GM12878 (cell line): ENCODE measurements around the gene PDE11A. TPM values are rescaled to one million over a fixed set of nuclear protein-coding genes. Genes with fewer than 3 reads are reported as not detected.

Experiments used
- ATAC-seq: fragments of 200-7000 bp; cut with Tn5 transposase; 3 replicates; pipeline ENCODE4 v1.9.1; 2020; ENCODE audit warnings: mild to moderate bottlenecking, moderate library complexity
- BruUV-seq: library from RNA; stranded (reverse); fragments of 400-500 nt; replicated peaks from 2 replicates; lab custom pipeline; 2021; lab: Mats Ljungman, UMichigan
- CTCF ChIA-PET: fragments of 300-600 bp; sonication (Branson Sonifier 250); formaldehyde crosslinking; extraction: SDS; loops from one replicate; lab custom pipeline; 2021; ENCODE audit warnings: inconsistent platforms; lab: Yijun Ruan, JAX
- POLR2A ChIA-PET: fragments of 350-600 bp; formaldehyde crosslinking; extraction: SDS; loops from one replicate; lab custom pipeline; 2021; ENCODE audit warnings: inconsistent platforms; lab: Charles Lee
- RAD21 ChIA-PET: fragments of 300-600 bp; sonication (Branson Sonifier 250); formaldehyde crosslinking; loops from one replicate; lab custom pipeline; 2023; ENCODE audit warnings: antibody characterized with exemption; ENCODE audit not compliant: unreplicated experiment; lab: Charles Lee
- SMC1A ChIA-PET: fragments of 300-600 bp; sonication (Branson Sonifier 250); formaldehyde crosslinking; loops from one replicate; lab custom pipeline; 2023; ENCODE audit not compliant: unreplicated experiment, uncharacterized antibody; lab: Charles Lee
- DNase-seq: peaks from one replicate; pipeline ENCODE4 v3.0.0-alpha.2; 2011; ENCODE audit warnings: low read depth, low spot score
- FAIRE-seq: peaks from 3 replicates; lab custom pipeline; 2011; peaks lifted over from hg19 to GRCh38; lab: Jason Lieb, UNC
- H2AFZ ChIP-seq: 2 replicates; pipeline ENCODE4 v1.6.0; 2011; ENCODE audit warnings: low read depth, low read length, control low read depth; ENCODE audit not compliant: control insufficient read depth
- H3K27ac ChIP-seq: 2 replicates; pipeline ENCODE4 v1.5.1; 2011; ENCODE audit warnings: control low read depth; ENCODE audit not compliant: control insufficient read depth, insufficient read depth
- H3K27me3 ChIP-seq, 2 experiments: replicated peaks in 1 of 2; 2 replicates each; pipeline versions ENCODE4 v1.6.0 to v1.6.1; 2011; ENCODE audit warnings: low read length in 1 of 2; ENCODE audit not compliant: control insufficient read depth in 2 of 2, insufficient read depth in 2 of 2
- H3K36me3 ChIP-seq, 2 experiments: 2 replicates each; pipeline ENCODE4 v1.5.1; 2011; ENCODE audit warnings: low read length in 1 of 2; ENCODE audit not compliant: control insufficient read depth in 2 of 2, insufficient read depth in 2 of 2
- H3K4me1 ChIP-seq: 2 replicates; pipeline ENCODE4 v1.6.1; 2011; ENCODE audit warnings: mild to moderate bottlenecking, low read length, moderate library complexity, mixed read lengths; ENCODE audit not compliant: control insufficient read depth, insufficient read depth
- H3K4me2 ChIP-seq: 2 replicates; pipeline ENCODE4 v1.6.0; 2011; ENCODE audit warnings: control low read depth; ENCODE audit not compliant: control insufficient read depth, insufficient read depth
- H3K4me3 ChIP-seq: fragments of 200-600 bp; sonication (generic); 2 replicates; pipeline ENCODE4 v1.5.1; 2016
- H3K79me2 ChIP-seq: 2 replicates; pipeline ENCODE4 v1.6.0; 2011; ENCODE audit warnings: low read length; ENCODE audit not compliant: control insufficient read depth, insufficient read depth
- H3K9ac ChIP-seq: 2 replicates; pipeline ENCODE4 v1.8.0; 2011; ENCODE audit warnings: low read length, control low read depth, mixed read lengths; ENCODE audit not compliant: control insufficient read depth, insufficient read depth
- H3K9me3 ChIP-seq: replicated peaks from 3 replicates; pipeline ENCODE4 v1.5.1; 2011; ENCODE audit warnings: mild to moderate bottlenecking, low read length; ENCODE audit not compliant: control insufficient read depth, insufficient read depth
- H4K20me1 ChIP-seq: 2 replicates; pipeline ENCODE4 v1.6.0; 2011; ENCODE audit not compliant: control insufficient read depth, insufficient read depth
- BRCA1 ChIP-seq: IDR thresholded peaks from 2 replicates; pipeline ENCODE4 v1.6.1; 2011; ENCODE audit warnings: low read depth, low read length, improper control_type of control experiment
- E2F8 ChIP-seq: fragments of 450-650 bp; IDR thresholded peaks from 2 replicates; pipeline ENCODE4 v1.6.1; 2018; ENCODE audit warnings: mild to moderate bottlenecking, low read depth, moderate library complexity; ENCODE audit not compliant: partially characterized antibody
- ELK1 ChIP-seq: IDR thresholded peaks from 2 replicates; pipeline ENCODE4 v1.6.1; 2012; ENCODE audit warnings: low read depth, low read length, improper control_type of control experiment
- FOXM1 ChIP-seq: IDR thresholded peaks from 2 replicates; pipeline ENCODE4 v1.6.1; 2012; ENCODE audit warnings: low read depth, mild to moderate bottlenecking, inconsistent platforms, low read length, moderate library complexity
- HDAC2 ChIP-seq: fragments of 200-600 bp; sonication (generic); IDR thresholded peaks from 2 replicates; pipeline ENCODE4 v1.6.1; 2017
- IRF5 ChIP-seq: fragments of 450-650 bp; IDR thresholded peaks from 2 replicates; pipeline ENCODE4 v1.6.1; 2017; ENCODE audit warnings: borderline replicate concordance
- JUNB ChIP-seq: IDR thresholded peaks from 2 replicates; pipeline ENCODE4 v1.6.1; 2016; ENCODE audit warnings: antibody characterized with exemption, mild to moderate bottlenecking
- MYC ChIP-seq: IDR thresholded peaks from 2 replicates; pipeline ENCODE4 v1.6.1; 2011; ENCODE audit warnings: mild to moderate bottlenecking, low read length, moderate library complexity, inconsistent platforms; ENCODE audit not compliant: insufficient read depth, insufficient replicate concordance, insufficient read length, severe bottlenecking
- NFYB ChIP-seq: IDR thresholded peaks from 2 replicates; pipeline ENCODE4 v1.6.1; 2011; ENCODE audit warnings: low read depth, mild to moderate bottlenecking, low read length, improper control_type of control experiment, moderate library complexity; ENCODE audit not compliant: insufficient read depth
- NR2F1 ChIP-seq: fragments of 450-650 bp; conservative IDR thresholded peaks from 2 replicates; pipeline ENCODE4 v1.6.1; 2017; ENCODE audit warnings: mild to moderate bottlenecking
- NRF1 ChIP-seq: conservative IDR thresholded peaks from 2 replicates; pipeline ENCODE4 v1.6.1; 2011; ENCODE audit warnings: mild to moderate bottlenecking, low read depth, low read length, improper control_type of control experiment
- PAX5 ChIP-seq: IDR thresholded peaks from 2 replicates; pipeline ENCODE4 v1.6.1; 2011; ENCODE audit warnings: low read depth, low read length, borderline replicate concordance
- POLR2AphosphoS5 ChIP-seq: IDR thresholded peaks from 2 replicates; pipeline ENCODE4 v1.6.1; 2011; ENCODE audit warnings: mild to moderate bottlenecking, low read length, inconsistent platforms
- POU2F2 ChIP-seq: IDR thresholded peaks from 3 replicates; pipeline ENCODE4 v1.6.1; 2011; ENCODE audit warnings: low read depth, mild to moderate bottlenecking, low read length, borderline replicate concordance
- RUNX3 ChIP-seq: IDR thresholded peaks from 2 replicates; pipeline ENCODE4 v1.6.1; 2012; ENCODE audit warnings: low read length, inconsistent platforms
- SRF ChIP-seq, 2 experiments: IDR thresholded peaks; 2 replicates each; pipeline ENCODE4 v1.6.1; 2011; ENCODE audit warnings: low read depth in 2 of 2, low read length in 2 of 2, mild to moderate bottlenecking in 1 of 2, moderate library complexity in 1 of 2
- STAT1 ChIP-seq: fragments of 450-650 bp; conservative IDR thresholded peaks from 2 replicates; pipeline ENCODE4 v1.6.1; 2014; ENCODE audit warnings: antibody characterized with exemption, mild to moderate bottlenecking
- SUZ12 ChIP-seq: fragments of 200-600 bp; sonication (generic); IDR thresholded peaks from one replicate; pipeline ENCODE4 v1.6.1; 2018; ENCODE audit warnings: antibody characterized with exemption, mild to moderate bottlenecking; ENCODE audit not compliant: unreplicated experiment
- TCF12 ChIP-seq: IDR thresholded peaks from 2 replicates; pipeline ENCODE4 v1.6.1; 2011; ENCODE audit warnings: low read depth, mild to moderate bottlenecking, low read length
- WGBS: methylation state at CpG from one replicate; pipeline ENCODE4 v1.1.6; 2016; ENCODE audit warnings: low lambda C conversion rate; ENCODE audit not compliant: insufficient replicate concordance, insufficient coverage; ENCODE audit errors: missing lambda C conversion rate; 5-methylcytosine and 5-hydroxymethylcytosine counted together
- in situ Hi-C: fragments of 300-500 bp; cut with MboI; formaldehyde crosslinking; loops from 9 replicates; pipeline ENCODE4 v1.14.3; 2018; ENCODE audit warnings: mixed read lengths
- intact Hi-C: fragments of 100-400 bp; cut with micrococcal nuclease; formaldehyde crosslinking; loops from one replicate; pipeline ENCODE4 v1.14.2; 2022; ENCODE audit not compliant: unreplicated experiment
- polyA plus RNA-seq, 11 experiments: library from polyadenylated mRNA; depleted of rRNA in 4 of 11; unstranded in 6 of 11; stranded (reverse) in 5 of 11; fragments of >200 nt; fragmentation: Nextera tagmentation in 4 of 11; fragmentation: Illumina TruSeq in 1 of 11; extraction: Ambion mirVana in 4 of 11; extraction: Trizol in 1 of 11; gene quantifications; 1 replicate in 1 of 11; 2 replicates in 10 of 11; pipeline versions ENCODE4 v1.2.1 to v1.2.3, GENCODE V29; 2011 to 2016; ENCODE audit warnings: inconsistent platforms in 2 of 11, missing spikeins in 2 of 11, low read depth in 1 of 11
- total RNA-seq, 4 experiments: library from RNA; depleted of rRNA in 3 of 4; stranded (reverse); fragments of >200 nt in 3 of 4; fragmentation: Illumina TruSeq in 1 of 4; extraction: Trizol in 1 of 4; gene quantifications; 2 replicates each; pipeline versions ENCODE4 v1.2.1 to v1.2.3, GENCODE V29; 2013 to 2021

Gene PDE11A
- total and polyA plus RNA-seq, 10 of the 15 experiments (the other 5 are each of a cell fraction or from before 2014, with no cell fraction given) = 0.01 to 0.17 (median 0.06) TPM; not detected in 5

GRCh38 chr2:178072000-178072382, 586 bp downstream of the PDE11A start:
- in situ Hi-C loops = no loop called here

More at GRCh38 chr2:178072000-178072382, 586 bp downstream of the PDE11A start:
- H4K20me1 ChIP-seq = no peaks in the 10 kb centered on the region
- no TSS peak for BruUV-seq
- no peak overlapping the region for H3K9ac ChIP-seq
- H3K4me2 ChIP-seq = no peak overlapping the region
- SMC1A ChIA-PET = no interaction called here
- H3K27me3 ChIP-seq = peaks cover 7 to 16% of the 10 kb centered on the region in 2 experiments
- CTCF ChIA-PET = interaction anchor here (1.1 to 1.5 kb wide), 2 partner anchors 40 to 88 kb away, joined by 3 read pairs; no protein-coding TSS in a partner anchor
- H3K4me1 ChIP-seq = no peaks in the 10 kb centered on the region
- no peak for DNase-seq
- no peaks in the 10 kb centered on the region for H3K36me3 ChIP-seq
- no peak for FAIRE-seq
- intact Hi-C loops = no loop called here
- 61% methylated on average over 11 of the region's 11 CpGs for WGBS
- ATAC-seq = no peak
- no peaks in the 10 kb centered on the region for H3K79me2 ChIP-seq
- H3K27ac ChIP-seq = no peak overlapping the region
- no peaks in the 10 kb centered on the region for H3K9me3 ChIP-seq
- no peak overlapping the region for H3K4me3 ChIP-seq
- POLR2A ChIA-PET = no interaction called here
- no peak overlapping the region for H2AFZ ChIP-seq
- RAD21 ChIA-PET = no interaction called here
- TF ChIP-seq SUZ12 (no peak), TCF12 (no peak), E2F8 (no peak), HDAC2 (no peak), FOXM1 (no peak), POLR2AphosphoS5 (no peak), STAT1 (no peak), NFYB (no peak), POU2F2 (no peak), MYC (no peak), SRF (IDR thresholded peaks at IDR 0.05; ENCODE audit: low read depth in 2 of 2, low read length in 2 of 2) (no peak), BRCA1 (no peak), NRF1 (no peak), ELK1 (no peak), IRF5 (no peak), PAX5 (no peak), JUNB (no peak), RUNX3 (no peak), NR2F1 (no peak)
